PC-3 (cell line): ENCODE measurements around the gene PKNOX2. TPM values are rescaled to one million over a fixed set of nuclear protein-coding genes. Genes with fewer than 3 reads are reported as not detected.

Experiments
- ATAC-seq: fragments of 200-7000 bp; cut with Tn5 transposase; 2 replicates; pipeline ENCODE4 v1.9.1; 2020; ENCODE audit warnings: mild to moderate bottlenecking, moderate library complexity
- BruUV-seq: library from RNA; stranded (reverse); fragments of 400-500 nt; replicated peaks from 2 replicates; lab custom pipeline; 2021; lab: Mats Ljungman, UMichigan
- CTCF ChIA-PET: fragments of 300-600 bp; sonication (Branson Sonifier 250); formaldehyde crosslinking; loops from one replicate; lab custom pipeline; 2022; ENCODE audit warnings: antibody characterized with exemption; lab: Charles Lee
- POLR2A ChIA-PET: fragments of 300-600 bp; sonication (Branson Sonifier 250); formaldehyde crosslinking; loops from one replicate; lab custom pipeline; 2022; ENCODE audit warnings: antibody characterized with exemption; ENCODE audit not compliant: unreplicated experiment; lab: Charles Lee
- DNase-seq: peaks from one replicate; pipeline ENCODE4 v3.0.0-alpha.2; 2015
- H2AFZ ChIP-seq: fragments of 300-600 bp; sonication (generic); 2 replicates; pipeline ENCODE4 v1.6.0; 2016; ENCODE audit warnings: antibody characterized with exemption, low read length
- H3F3A ChIP-seq: fragments of 300-600 bp; sonication (generic); one replicate; pipeline ENCODE4 v1.6.0; 2017; ENCODE audit warnings: antibody characterized with exemption, low read length, control low read depth, mild to moderate bottlenecking; ENCODE audit not compliant: unreplicated experiment
- H3K27ac ChIP-seq: fragments of 300-600 bp; sonication (generic); 2 replicates; pipeline ENCODE4 v1.5.1; 2016; ENCODE audit warnings: mild to moderate bottlenecking, low read length
- H3K27me3 ChIP-seq: fragments of 300-600 bp; sonication (generic); 2 replicates; pipeline ENCODE4 v1.6.1; 2016; ENCODE audit warnings: low read length, mixed read lengths
- H3K36me3 ChIP-seq: fragments of 300-600 bp; sonication (generic); 2 replicates; pipeline ENCODE4 v1.6.1; 2016; ENCODE audit warnings: low read depth, mixed run types, low read length, mixed read lengths
- H3K4me1 ChIP-seq: fragments of 300-600 bp; sonication (generic); 2 replicates; pipeline ENCODE4 v1.5.1; 2016; ENCODE audit warnings: low read length; ENCODE audit not compliant: insufficient read depth
- H3K4me2 ChIP-seq: fragments of 300-600 bp; sonication (generic); 2 replicates; pipeline ENCODE4 v1.6.0; 2016; ENCODE audit warnings: low read length
- H3K4me3 ChIP-seq: fragments of 300-600 bp; sonication (generic); 2 replicates; pipeline ENCODE4 v1.5.1; 2016; ENCODE audit warnings: mild to moderate bottlenecking, low read length, mixed read lengths
- H3K79me2 ChIP-seq: fragments of 300-600 bp; sonication (generic); 2 replicates; pipeline ENCODE4 v1.6.1; 2017; ENCODE audit warnings: low read length, mixed read lengths
- H3K9ac ChIP-seq: fragments of 300-600 bp; sonication (generic); 2 replicates; pipeline ENCODE4 v1.6.0; 2016; ENCODE audit warnings: mild to moderate bottlenecking, low read length
- H3K9me2 ChIP-seq: fragments of 300-600 bp; sonication (generic); replicated peaks from 2 replicates; pipeline ENCODE4 v1.6.1; 2016; ENCODE audit warnings: mixed run types, low read length, mixed read lengths
- H3K9me3 ChIP-seq: fragments of 300-600 bp; sonication (generic); 2 replicates; pipeline ENCODE4 v1.6.1; 2016; ENCODE audit warnings: low read length, mixed read lengths
- H4K20me1 ChIP-seq: fragments of 300-600 bp; sonication (generic); 2 replicates; pipeline ENCODE4 v1.6.1; 2016; ENCODE audit warnings: low read length, mixed read lengths
- CTCF ChIP-seq: fragments of 300-600 bp; sonication (generic); conservative IDR thresholded peaks from 2 replicates; pipeline ENCODE4 v1.5.1; 2017; ENCODE audit warnings: antibody characterized with exemption, low read depth, mild to moderate bottlenecking, low read length
- EZH2 ChIP-seq: fragments of 300-600 bp; sonication (generic); IDR thresholded peaks from one replicate; pipeline ENCODE4 v1.6.1; 2017; ENCODE audit warnings: antibody characterized with exemption, mild to moderate bottlenecking, low read length; ENCODE audit not compliant: unreplicated experiment
- EZH2phosphoT487 ChIP-seq: fragments of 300-600 bp; sonication (generic); IDR thresholded peaks from 2 replicates; pipeline ENCODE4 v1.6.1; 2018; ENCODE audit warnings: mild to moderate bottlenecking, antibody characterized with exemption, low read length, borderline replicate concordance
- intact Hi-C: fragments of 100-400 bp; cut with micrococcal nuclease; formaldehyde crosslinking; loops from 2 replicates; pipeline ENCODE4 v1.9.0; 2023
- total RNA-seq: library from RNA; depleted of rRNA; stranded (reverse); fragments of >200 nt; gene quantifications from 2 replicates; pipeline ENCODE4 v1.2.3, GENCODE V29; 2014

PKNOX2 gene
- total RNA-seq, 1 experiment from 2014 or later, result not detected

GRCh38 chr11:125274309-125274708, 109.8 kb downstream of the PKNOX2 start:
- no TSS peak for BruUV-seq
- Histone ChIP-seq H3K27me3 (peaks cover 99% of the 10 kb centered on the region), H3K9me3 (no peaks in the 10 kb centered on the region), H3F3A (no peaks in the 10 kb centered on the region), H3K4me3 (no peak overlapping the region), H4K20me1 (no peaks in the 10 kb centered on the region), H3K9me2 (no peaks in the 10 kb centered on the region), H3K9ac (no peak overlapping the region), H2AFZ (no peak overlapping the region), H3K4me2 (no peak overlapping the region), H3K79me2 (no peaks in the 10 kb centered on the region), H3K4me1 (no peaks in the 10 kb centered on the region), H3K36me3 (no peaks in the 10 kb centered on the region), H3K27ac (no peak overlapping the region)
- TF ChIP-seq CTCF (no peak), EZH2phosphoT487 (no peak), EZH2 (no peak)
- intact Hi-C loops, result no loop called here
- ChIA-PET POLR2A (no interaction called here), CTCF (no interaction called here)
- no peak for ATAC-seq
- DNase-seq, result no peak

GRCh38 chr11:125274774-125275173, 110.2 kb downstream of the PKNOX2 start:
- ChIA-PET POLR2A (no interaction called here), CTCF (no interaction called here)
- Histone ChIP-seq H4K20me1 (no peaks in the 10 kb centered on the region), H3K9me3 (no peaks in the 10 kb centered on the region), H3K79me2 (no peaks in the 10 kb centered on the region), H3K4me2 (no peak overlapping the region), H3K9me2 (no peaks in the 10 kb centered on the region), H3K4me3 (no peak overlapping the region), H3K36me3 (no peaks in the 10 kb centered on the region), H3K4me1 (no peaks in the 10 kb centered on the region), H2AFZ (no peak overlapping the region), H3F3A (no peaks in the 10 kb centered on the region), H3K27ac (no peak overlapping the region), H3K27me3 (peaks cover 99% of the 10 kb centered on the region), H3K9ac (no peak overlapping the region)
- DNase-seq (no peak), ATAC-seq (no peak)
- BruUV-seq, result no TSS peak
- intact Hi-C loops, result no loop called here
- TF ChIP-seq EZH2phosphoT487, result no peak
- TF ChIP-seq CTCF, result no peak
- no peak for TF ChIP-seq EZH2

- Histone ChIP-seq H3K9me2 (no peaks in the 10 kb centered on the region), H3K27me3 (peaks cover 97% of the 10 kb centered on the region), H3K4me1 (no peaks in the 10 kb centered on the region), H3K9ac (no peak overlapping the region), H3K27ac (no peak overlapping the region), H3K4me3 (no peak overlapping the region), H2AFZ (no peak overlapping the region), H4K20me1 (no peaks in the 10 kb centered on the region), H3F3A (no peaks in the 10 kb centered on the region), H3K4me2 (no peak overlapping the region), H3K79me2 (no peaks in the 10 kb centered on the region), H3K36me3 (no peaks in the 10 kb centered on the region), H3K9me3 (no peaks in the 10 kb centered on the region)
- TF ChIP-seq EZH2 (no peak), CTCF (no peak)
- BruUV-seq, result no TSS peak
- ATAC-seq, result no peak
- intact Hi-C loops, result no loop called here
- DNase-seq, result no peak
- POLR2A ChIA-PET, result no interaction called here
- CTCF ChIA-PET, result no interaction called here
Observed at GRCh38 chr11:125275905-125276618, 111.5 kb downstream of the PKNOX2 start.
